Activated naive CD4-positive, alpha-beta T cell treated with anti-CD3 and anti-CD28 coated beads, Interleukin-2, amount 50 U/mL, for 72 hours (primary cell): ENCODE data around the gene PIERCE2. TPM values are rescaled to one million over a fixed set of nuclear protein-coding genes. Genes with fewer than 3 reads are reported as not detected.

ENCODE experiments used
- total RNA-seq, 2 donors: library from RNA; stranded (reverse); gene quantifications; one replicate each; pipeline ENCODE4 v1.2.3, GENCODE V29; 2022

The PIERCE2 gene
- total RNA-seq, 2 donors from 2014 or later = not detected

Other genes with a start within 250 kb of the PIERCE2 start
- 100 to 1,000 TPM; 133 to 137 TPM for gene RSL24D1, start 211.6 kb upstream of the PIERCE2 start, total RNA-seq
- 100 to 1,000 TPM in 1 of 2 donors, 10 to 100 TPM in 1; 99.3 to 111 TPM for gene RAB27A, start 118.7 kb upstream of the PIERCE2 start, total RNA-seq
- gene PIGBOS1, start 89.4 kb upstream of the PIERCE2 start, total RNA-seq = 1 to 10 TPM; 4.8 to 9.7 TPM
- gene PIGB, start 89.3 kb upstream of the PIERCE2 start, total RNA-seq = 10 to 100 TPM; 21.4 to 24.7 TPM
- 10 to 100 TPM in 1 of 2 donors, 1 to 10 TPM in 1; 9.0 to 15.8 TPM for gene CCPG1, start 136 bp upstream of the PIERCE2 start, total RNA-seq
- under 1 TPM in 1 of 2 donors, not detected in 1; 0.21 TPM for gene DNAAF4, start 99.7 kb downstream of the PIERCE2 start, total RNA-seq
- not detected for gene PYGO1, start 179.8 kb downstream of the PIERCE2 start, total RNA-seq